Spinal cord (tissue), 10 donors: ENCODE measurements around the gene TRPM3. TPM values are rescaled to one million over a fixed set of nuclear protein-coding genes. Genes with fewer than 3 reads are reported as not detected.
A peak's percentile ranks its signal among the peaks of the same experiment; 100 is the strongest.

ENCODE experiments used
- DNase-seq, 6 donors: peaks; one replicate each; pipeline versions ENCODE4 v3.0.0 to v3.0.0-alpha.2; 2013 to 2015; ENCODE audit warnings: low spot score in 6 of 6, low read depth in 4 of 6
- H3K27ac ChIP-seq: one replicate; pipeline ENCODE4 v1.5.1; 2013; ENCODE audit warnings: low read depth, low read length, control low read depth
- H3K27me3 ChIP-seq: one replicate; pipeline ENCODE4 v1.6.1; 2013; ENCODE audit warnings: low read length; ENCODE audit not compliant: control insufficient read depth, insufficient read depth
- H3K36me3 ChIP-seq: one replicate; pipeline ENCODE4 v1.6.1; 2013; ENCODE audit warnings: low read length; ENCODE audit not compliant: control insufficient read depth, insufficient read depth
- H3K4me1 ChIP-seq: one replicate; pipeline ENCODE4 v1.6.1; 2013; ENCODE audit warnings: low read length; ENCODE audit not compliant: control insufficient read depth, insufficient read depth
- H3K4me3 ChIP-seq: one replicate; pipeline ENCODE4 v1.5.1; 2013; ENCODE audit warnings: low read depth, low read length, control low read depth
- H3K9me3 ChIP-seq: one replicate; pipeline ENCODE4 v1.6.1; 2013; ENCODE audit warnings: low read length; ENCODE audit not compliant: control insufficient read depth, insufficient read depth
- WGBS: methylation state at CpG from one replicate; pipeline ENCODE4 v1.1.5; 2013; ENCODE audit warnings: missing lambda C conversion rate; ENCODE audit not compliant: insufficient coverage; 5-methylcytosine and 5-hydroxymethylcytosine counted together
- polyA plus RNA-seq, 2 donors: library from polyadenylated mRNA; unstranded; fragments of 120-200 nt; gene quantifications; one replicate each; pipeline ENCODE4 v1.2.1, GENCODE V29; 2013; ENCODE audit not compliant: insufficient read length in 2 of 2
- total RNA-seq, 2 donors: library from RNA; depleted of rRNA in 1 of 2; stranded (reverse); fragments of 120-200 nt in 1 of 2; fragments of >200 nt in 1 of 2; gene quantifications; one replicate each; pipeline versions ENCODE4 v1.2.3 to v1.2.4, GENCODE V29; 2013 to 2014
- donor health status: healthy.

Gene TRPM3
- total and polyA plus RNA-seq, 4 donors: 16.7 to 198 (median 37.6) TPM

- Histone ChIP-seq H3K27me3 (no peaks in the 10 kb centered on the region), H3K4me3 (no peak overlapping the region), H3K9me3 (no peaks in the 10 kb centered on the region), H3K36me3 (no peaks in the 10 kb centered on the region), H3K27ac (peak overlapping the region; percentile 59), H3K4me1 (peaks cover 7% of the 10 kb centered on the region)
- WGBS: 64% methylated on average over 2 of the region's 7 CpGs
- DNase-seq: peak in 1 of 6 donors; percentile 51
Observed at GRCh38 chr9:70589571-70590314, 531.7 kb downstream of the TRPM3 start.

DNA sequence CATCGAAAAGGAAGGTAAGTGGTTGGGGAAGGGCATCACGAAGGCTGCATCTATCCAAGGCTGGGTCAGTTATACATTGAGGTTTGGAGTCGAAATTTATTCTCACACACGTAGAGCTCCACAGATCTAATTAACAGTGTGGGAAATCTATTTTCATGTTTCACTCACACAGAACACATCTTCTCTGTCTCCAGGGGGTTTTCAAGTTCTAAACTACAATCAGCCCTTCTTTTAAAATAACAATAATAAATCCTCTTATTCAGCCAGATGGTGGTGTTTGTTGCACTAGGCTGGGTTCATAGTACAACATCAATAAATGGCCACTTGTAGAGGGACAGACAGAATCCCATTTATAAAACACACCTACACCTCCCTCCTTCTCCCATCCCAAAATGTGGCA, 532.4 kb downstream of the TRPM3 start:
- Histone ChIP-seq H3K36me3 (no peaks in the 10 kb centered on the region), H3K4me3 (no peak overlapping the region), H3K27ac (peak overlapping the region; percentile 4), H3K27me3 (no peaks in the 10 kb centered on the region), H3K4me1 (peaks cover 7% of the 10 kb centered on the region), H3K9me3 (no peaks in the 10 kb centered on the region)
- peak in 1 of 6 donors; percentile 25 for DNase-seq
- no CpG with 5 or more reads among the region's 4 CpGs for WGBS

- Histone ChIP-seq H3K27ac (peak overlapping the region; percentile 4), H3K9me3 (no peaks in the 10 kb centered on the region), H3K4me1 (peaks cover 7% of the 10 kb centered on the region), H3K36me3 (no peaks in the 10 kb centered on the region), H3K27me3 (no peaks in the 10 kb centered on the region), H3K4me3 (no peak overlapping the region)
- 87% methylated on average over 10 of the region's 11 CpGs for WGBS
- no peak for DNase-seq
Observed at GRCh38 chr9:70588381-70588780, 533.0 kb downstream of the TRPM3 start.

- Histone ChIP-seq H3K36me3 (no peaks in the 10 kb centered on the region), H3K4me1 (peaks cover 7% of the 10 kb centered on the region), H3K27me3 (no peaks in the 10 kb centered on the region), H3K4me3 (no peak overlapping the region), H3K27ac (peak overlapping the region; percentile 44), H3K9me3 (no peaks in the 10 kb centered on the region)
- DNase-seq: peak in 2 of 6 donors; percentile 55 to 64
- WGBS: 12% methylated on average over 3 of the region's 3 CpGs
Observed at GRCh38 chr9:70587201-70587600, 534.2 kb downstream of the TRPM3 start.

GRCh38 chr9:70586476-70586875, 534.9 kb downstream of the TRPM3 start:
- Histone ChIP-seq H3K36me3 (no peaks in the 10 kb centered on the region), H3K27ac (no peak overlapping the region), H3K4me1 (peaks cover 7% of the 10 kb centered on the region), H3K9me3 (no peaks in the 10 kb centered on the region), H3K27me3 (no peaks in the 10 kb centered on the region), H3K4me3 (no peak overlapping the region)
- peak in 2 of 6 donors; percentile 66 to 78 for DNase-seq
- WGBS: no CpG with 5 or more reads among the region's 4 CpGs

- Histone ChIP-seq H3K4me1 (no peaks in the 10 kb centered on the region), H3K4me3 (no peak overlapping the region), H3K27me3 (no peaks in the 10 kb centered on the region), H3K9me3 (no peaks in the 10 kb centered on the region), H3K36me3 (no peaks in the 10 kb centered on the region), H3K27ac (no peak overlapping the region)
- WGBS: no CpG with 5 or more reads among the region's 2 CpGs
- DNase-seq: no peak
Observed at GRCh38 chr9:70581955-70582350, 539.5 kb downstream of the TRPM3 start.

DNA sequence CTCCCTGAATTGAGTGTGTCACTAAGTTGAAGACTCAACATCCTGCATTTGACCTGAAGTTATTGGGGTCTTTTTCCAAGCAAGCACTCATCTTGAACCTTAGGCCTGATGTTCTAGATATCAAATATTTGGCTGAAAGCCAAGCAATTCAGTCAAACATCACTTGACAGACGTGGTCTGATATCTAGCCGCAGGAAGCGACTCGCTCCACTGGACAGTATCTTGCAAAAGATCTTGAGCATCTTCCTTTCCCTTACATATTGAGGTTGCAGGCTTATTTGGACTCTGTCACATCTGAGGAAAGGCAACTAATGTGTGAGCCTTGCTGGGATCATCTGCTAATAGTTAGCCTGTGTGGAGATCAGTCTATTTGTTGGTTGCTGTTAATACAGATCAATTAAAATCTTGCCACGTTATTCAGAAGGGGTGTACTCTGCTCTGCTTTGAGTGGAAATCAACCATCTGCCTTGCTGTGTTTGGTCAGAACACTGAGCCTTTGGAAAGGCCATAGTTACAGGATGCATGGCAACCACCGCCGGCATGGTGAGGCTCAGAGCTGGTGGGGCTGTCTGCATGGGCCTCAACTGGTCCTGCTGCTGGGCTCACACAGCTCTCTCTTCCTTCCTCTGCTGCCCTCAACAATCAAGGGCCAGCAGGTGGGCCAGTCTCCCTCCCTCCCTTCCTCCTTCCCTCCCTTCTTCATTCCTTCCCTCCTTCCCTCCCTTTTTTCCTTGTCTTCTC, 540.0 kb downstream of the TRPM3 start:
- no peaks in the 10 kb centered on the region for H3K36me3 ChIP-seq
- H3K4me3 ChIP-seq: no peak overlapping the region
- no peaks in the 10 kb centered on the region for H3K27me3 ChIP-seq
- 57% methylated on average over 7 of the region's 7 CpGs for WGBS
- no peaks in the 10 kb centered on the region for H3K4me1 ChIP-seq
- no peaks in the 10 kb centered on the region for H3K9me3 ChIP-seq
- peak in 2 of 6 donors; percentile 40 to 68 for DNase-seq
- no peak overlapping the region for H3K27ac ChIP-seq

DNA sequence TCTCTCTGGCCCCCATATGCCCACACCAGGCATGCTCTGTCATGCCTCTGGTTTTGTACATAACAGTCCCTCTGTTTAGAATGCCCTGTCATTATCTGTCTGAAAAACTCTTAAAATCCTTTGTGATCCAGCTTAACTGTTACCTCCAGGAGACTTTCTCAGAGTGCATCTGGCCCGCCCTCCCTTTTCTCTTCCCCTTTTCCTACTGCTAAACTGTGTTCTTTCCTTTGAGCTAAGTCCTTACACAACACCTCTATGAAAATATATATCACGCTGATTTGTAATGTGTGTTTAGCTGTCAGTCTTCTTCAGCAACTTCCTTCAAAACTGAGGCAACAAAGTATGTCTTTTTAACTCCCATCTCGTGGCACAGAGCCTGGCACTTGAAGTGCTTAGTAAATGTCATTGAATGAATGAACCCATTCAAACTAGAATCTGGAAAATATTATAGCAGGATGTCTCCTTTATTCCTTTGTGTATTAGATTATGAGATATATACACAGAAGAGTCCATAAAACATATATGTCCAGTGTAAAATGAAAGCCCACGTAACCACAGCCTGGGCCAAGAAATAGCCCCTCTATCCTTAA, 540.7 kb downstream of the TRPM3 start:
- no peak overlapping the region for H3K4me3 ChIP-seq
- no peaks in the 10 kb centered on the region for H3K36me3 ChIP-seq
- no peaks in the 10 kb centered on the region for H3K9me3 ChIP-seq
- no peaks in the 10 kb centered on the region for H3K4me1 ChIP-seq
- no peak overlapping the region for H3K27ac ChIP-seq
- WGBS: 83% methylated on average over 1 of the region's 4 CpGs
- H3K27me3 ChIP-seq: no peaks in the 10 kb centered on the region
- no peak for DNase-seq

DNA sequence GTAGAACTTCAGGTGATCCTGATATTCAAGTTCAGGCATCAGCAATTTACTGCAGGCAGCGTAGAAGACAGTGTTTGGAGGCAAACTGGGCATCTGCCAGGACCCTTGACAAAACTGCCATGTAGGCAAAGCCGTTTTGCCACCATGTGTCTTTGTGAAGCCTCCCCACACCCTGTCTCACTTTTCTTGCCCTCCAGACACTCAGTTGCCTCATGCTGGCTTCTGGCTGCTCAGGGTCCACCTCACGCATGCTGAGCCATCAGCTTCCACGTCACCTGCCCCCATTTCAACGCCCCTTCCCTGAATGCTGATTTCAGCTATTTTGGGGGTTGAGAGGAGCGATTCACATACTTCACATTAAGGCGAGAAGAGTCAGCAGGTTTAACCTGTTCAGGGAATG, 541.7 kb downstream of the TRPM3 start:
- Histone ChIP-seq H3K4me3 (no peak overlapping the region), H3K36me3 (no peaks in the 10 kb centered on the region), H3K9me3 (no peaks in the 10 kb centered on the region), H3K27ac (no peak overlapping the region), H3K27me3 (no peaks in the 10 kb centered on the region), H3K4me1 (no peaks in the 10 kb centered on the region)
- WGBS: 93% methylated on average over 2 of the region's 7 CpGs
- no peak for DNase-seq
